IPS DF 19.7 (cell line): ENCODE measurements around the gene POU2F2.

Experiments used
- DNase-seq: peaks from one replicate; pipeline ENCODE4 v3.0.0-alpha.2; 2013; ENCODE audit warnings: low read depth, low spot score

Gene POU2F2

DNA sequence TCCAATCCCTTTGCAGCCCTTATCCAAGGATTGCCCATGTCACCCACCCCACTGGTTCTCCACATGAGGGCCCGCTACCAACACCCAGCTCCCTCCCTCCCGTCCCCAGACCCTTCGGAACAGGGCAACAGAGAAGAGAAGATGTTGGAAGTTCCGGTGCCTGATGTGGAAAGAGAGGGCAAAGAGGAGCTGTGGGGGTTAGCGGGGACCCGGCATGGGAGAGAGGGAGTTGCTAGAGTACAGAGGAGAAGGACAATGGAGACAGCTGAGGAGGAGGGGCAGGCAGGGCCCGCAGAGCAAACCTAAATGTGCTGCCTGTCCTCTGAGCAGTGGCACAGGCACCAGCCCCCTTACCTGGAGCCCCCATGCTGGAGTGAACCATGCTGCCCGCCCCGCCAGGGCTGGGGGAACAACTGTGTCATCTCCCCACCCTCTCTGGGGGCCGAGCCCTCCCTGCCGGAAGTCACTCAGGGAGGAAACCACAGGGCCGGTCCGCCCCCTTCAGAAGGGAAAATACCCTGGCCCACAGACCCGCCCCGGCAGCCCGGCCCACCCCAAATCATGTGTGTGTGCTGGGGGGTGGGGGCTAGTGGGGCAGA lies at the start of gene POU2F2:
POU2F2 (minus strand) TSS at position 417 of the 599 bp plus-strand sequence; CDS start at position 382, 35 bp downstream.
- DNase-seq: no peak

DNA sequence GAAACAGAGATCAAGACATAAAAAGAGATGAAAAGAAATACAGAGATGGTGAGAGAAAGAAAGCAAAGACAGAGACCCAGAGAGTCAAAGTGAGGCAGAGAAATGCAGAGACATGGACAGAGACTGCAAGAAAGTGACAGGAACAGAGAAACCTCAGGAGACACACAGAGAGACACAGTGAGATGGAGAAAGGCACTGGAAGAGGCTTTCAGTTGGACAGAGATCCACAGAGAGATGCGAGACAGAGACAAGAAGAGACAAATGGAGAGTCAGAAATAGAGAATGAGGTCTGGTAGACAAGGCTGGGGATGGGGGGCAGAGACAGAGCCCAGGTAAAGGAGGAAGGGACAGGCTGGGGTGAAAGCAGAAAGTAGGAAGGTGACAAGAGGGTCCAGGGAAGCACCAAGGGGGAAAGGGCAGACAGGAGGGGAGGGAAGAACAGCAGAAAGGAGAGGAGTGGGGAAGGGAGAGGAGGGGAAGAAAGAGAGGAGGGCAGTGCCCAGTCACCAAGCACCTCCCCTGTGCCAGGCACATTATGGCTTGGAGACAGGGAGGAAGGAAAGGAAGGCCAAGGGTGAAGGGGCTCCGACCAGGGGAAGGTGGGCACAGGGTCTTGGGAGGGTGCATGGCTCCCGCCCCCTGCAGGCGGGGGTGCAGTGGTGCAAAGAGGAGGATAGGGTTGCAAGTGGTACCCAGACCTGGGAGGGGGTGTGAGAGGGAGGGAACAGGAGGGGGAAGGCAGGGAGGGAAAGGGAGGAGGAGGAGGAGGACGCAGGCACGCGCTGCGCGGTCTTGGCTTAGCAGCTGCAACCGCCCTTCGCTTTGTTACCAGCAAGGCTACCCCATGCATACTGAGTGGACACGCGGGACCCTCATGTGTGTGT lies 46.8 kb upstream of the POU2F2 start:
- DNase-seq: no peak

DNA sequence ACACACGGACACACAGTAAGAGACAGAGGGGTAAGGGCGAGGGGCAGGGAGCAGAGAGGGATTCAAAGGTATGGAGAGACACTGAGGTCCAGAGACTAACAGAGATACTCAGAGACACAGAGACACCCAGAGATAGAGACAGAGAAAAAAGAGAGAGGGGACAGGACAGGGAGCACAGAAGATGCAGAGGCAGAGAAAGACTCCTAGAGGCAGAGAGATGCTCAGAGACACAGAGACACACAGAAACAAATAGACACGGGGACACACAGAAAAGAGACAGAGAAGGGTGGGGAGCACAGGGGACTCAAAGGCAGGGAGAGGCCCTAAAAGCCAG lies 45.4 kb upstream of the POU2F2 start:
- DNase-seq: no peak

DNA sequence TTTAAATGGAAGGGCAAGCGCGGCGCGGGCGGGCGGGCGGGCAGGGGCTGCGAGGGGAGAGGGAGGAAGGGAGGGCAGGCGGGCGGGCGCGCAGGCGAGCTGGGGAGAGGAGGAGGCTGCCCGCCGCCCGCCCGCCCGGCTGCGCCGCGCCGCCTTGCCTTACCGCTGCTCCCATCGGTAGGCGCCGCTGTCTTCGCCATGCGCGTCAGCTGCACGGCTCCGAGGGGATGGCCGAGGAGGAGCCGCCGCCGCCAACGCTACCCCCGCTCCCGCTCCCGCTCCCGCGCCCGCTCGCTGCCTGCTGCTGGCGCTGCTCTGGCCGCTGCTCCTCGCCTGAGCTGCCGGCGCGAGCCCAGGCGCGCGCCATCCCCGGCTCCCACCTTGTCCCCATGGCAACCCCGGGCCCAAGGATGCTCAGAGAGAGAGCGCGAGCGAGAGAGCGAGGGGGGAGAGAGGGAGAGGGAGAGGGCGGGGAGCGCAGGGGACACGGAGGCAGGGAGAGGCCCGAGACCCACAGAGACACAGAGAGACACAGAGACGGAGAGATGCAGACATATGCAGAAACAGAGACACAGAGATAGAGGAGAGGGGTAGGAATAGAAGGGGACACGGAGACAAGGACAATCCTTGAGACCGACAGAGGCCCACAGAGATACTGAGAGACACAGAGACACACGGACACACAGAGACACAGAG lies 44.9 kb upstream of the POU2F2 start:
- DNase-seq: no peak

DNA sequence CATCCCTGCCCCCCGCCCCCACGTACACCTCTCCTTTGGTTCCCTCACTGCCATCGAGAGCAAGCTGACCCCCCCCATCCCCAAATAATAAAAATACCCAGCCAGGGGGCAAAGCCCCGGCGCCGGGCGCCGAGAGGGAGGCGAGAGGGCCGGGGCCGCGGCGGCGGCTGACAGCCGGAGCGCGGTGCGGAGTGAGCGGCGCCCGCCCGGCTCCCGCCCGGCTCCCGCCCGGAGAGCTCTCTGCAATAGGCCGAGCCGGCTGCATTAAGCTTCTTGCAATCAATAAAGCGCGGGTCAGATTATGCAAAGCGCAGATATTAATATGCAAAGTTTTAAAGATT lies 44.4 kb upstream of the POU2F2 start:
- no peak for DNase-seq

DNA sequence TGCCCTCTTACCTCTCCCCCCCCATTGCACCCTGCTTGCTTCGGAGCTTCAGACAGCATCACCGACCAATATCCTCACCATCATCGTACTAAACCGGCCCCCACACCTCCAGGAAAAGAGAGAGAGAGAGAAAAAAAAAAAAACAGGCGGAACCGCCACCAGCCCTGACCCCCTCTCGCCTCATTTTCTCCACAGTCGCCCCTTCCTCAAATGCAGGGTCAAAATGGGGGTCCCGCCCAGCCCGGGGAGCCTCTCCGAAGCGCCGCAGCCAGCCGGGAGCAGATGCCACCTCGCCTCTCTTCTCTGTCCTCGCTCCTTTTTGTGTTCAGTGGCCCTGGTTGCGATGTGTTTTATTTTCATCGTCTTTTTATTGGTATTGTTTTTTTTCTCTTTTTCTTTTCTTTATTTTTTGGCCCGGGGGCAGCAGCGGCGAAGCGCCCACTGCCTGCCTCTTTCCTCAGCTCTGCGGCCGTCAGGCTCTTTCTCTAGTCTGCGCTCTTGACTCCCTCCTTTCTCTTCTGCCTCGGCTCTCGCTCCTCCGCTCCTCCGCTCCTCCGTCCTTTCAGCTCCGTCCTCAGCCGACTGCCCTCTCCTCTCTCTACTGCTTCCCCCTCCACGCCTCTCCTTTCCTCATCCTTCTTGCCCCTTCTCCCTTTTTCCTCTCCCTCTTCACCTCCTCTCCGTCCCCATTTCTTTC lies 43.9 kb upstream of the POU2F2 start:
- no peak for DNase-seq

DNA sequence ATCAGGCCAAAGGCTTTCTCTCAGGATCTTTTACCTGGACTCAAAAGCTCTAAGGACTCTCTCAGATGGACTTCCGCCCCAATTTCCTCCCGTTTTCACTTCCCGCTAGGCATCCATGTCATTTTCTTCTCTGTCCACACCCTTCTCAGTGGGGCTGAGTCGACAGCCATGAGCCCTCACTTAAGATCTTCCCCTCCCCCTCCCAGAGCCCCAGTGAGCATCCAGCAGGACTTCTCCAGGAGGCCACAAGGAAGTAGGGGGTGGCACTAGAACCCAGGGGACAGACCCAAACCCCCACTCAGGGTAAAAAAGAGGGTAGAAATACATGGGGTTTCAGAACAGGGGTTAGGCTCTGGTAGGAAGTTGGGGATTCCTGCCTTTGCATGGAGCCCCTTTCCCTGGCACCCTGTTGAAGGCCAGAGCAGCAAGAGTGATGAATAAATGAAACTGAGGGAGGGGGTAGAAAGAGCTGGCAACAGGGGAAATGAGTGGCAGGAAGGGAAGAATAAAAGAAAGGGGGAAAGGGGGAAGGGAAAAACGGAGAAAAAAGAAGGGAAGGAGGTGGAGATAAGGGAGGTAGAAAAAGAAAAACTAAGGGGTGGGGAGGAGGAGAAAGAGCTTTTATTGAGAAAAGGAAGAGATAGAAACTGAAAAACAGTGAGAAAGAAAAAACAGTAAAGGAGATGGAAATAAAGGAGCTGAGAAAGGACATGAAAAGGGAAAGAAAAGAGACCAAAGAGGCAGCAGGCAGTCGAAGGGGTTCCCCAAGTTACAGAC lies 42.9 kb upstream of the POU2F2 start:
- DNase-seq: no peak

DNA sequence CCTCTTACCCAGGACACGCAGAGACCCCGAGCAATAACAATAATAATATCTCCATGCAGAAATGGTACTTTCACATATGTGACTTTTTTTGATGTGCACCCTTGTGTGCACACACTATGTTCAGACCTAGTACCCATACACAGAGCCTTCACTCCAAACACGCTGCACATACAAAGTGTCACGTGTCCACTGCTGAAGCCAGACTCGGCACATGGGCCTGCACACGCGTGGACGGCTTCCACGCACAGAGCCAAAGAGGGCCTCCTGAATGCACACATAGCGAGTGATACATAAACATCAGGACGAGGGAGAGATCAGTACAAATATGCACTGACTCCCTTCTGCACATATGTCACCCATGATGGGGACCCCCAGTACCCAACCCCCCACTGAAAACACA lies 41.9 kb upstream of the POU2F2 start:
- no peak for DNase-seq

DNA sequence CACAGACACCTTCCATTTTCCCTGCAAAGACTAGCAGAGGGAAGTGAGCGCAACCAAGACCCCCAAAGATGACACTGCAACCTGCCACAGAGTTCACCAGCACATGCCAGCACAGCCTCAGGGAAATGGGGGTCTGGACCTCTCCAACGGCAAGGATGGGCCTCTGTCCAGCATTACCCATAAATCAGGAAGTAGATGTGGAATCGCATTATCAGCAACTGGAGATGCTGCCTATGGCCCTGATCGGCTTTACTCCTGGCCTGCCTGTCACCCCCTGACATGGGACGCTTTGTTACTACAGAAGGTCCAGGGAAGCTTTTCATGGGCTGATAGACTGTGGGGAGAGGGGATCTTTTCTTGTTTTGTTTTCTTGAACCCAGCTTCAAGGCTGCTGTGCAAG lies 41.4 kb upstream of the POU2F2 start:
- DNase-seq: no peak

DNA sequence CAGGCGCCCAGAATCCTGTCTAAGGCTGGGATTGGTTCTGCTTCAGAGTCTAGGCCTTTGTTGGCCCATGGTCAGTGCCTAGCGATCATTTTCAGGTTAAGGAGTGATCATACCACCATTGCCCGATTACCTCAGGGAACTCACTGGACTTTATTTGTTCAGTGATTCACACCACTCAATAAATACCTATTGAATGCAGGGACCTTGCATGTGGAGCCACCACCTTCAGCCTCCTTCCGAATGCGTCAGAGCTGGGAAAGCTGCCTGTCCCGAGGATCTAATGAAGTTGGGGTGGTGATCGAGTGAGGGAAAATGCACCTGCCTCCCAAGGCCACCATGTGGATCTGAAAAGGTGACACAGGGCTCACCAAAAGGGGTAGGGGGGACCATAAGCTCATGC lies 40.0 kb upstream of the POU2F2 start:
- no peak for DNase-seq

DNA sequence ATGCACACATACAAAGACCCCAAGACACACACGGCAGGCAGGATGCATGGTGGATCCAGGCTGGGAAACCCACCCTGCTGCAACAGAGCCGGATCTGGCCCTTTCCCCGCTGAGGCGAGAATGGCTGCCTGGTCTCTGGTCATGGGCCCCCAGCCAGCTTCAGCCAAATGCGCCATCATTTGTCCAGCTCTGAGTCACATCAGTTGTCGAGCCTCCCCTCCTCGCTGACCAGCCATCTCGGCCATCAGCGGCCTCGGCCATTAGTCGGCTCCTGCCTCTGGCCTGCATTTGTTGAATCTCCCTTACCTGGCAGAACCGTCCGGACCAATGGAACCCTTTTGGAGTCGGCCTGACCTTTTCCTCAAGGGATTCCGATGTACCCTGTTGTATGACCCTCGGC lies 38.5 kb upstream of the POU2F2 start:
- no peak for DNase-seq

DNA sequence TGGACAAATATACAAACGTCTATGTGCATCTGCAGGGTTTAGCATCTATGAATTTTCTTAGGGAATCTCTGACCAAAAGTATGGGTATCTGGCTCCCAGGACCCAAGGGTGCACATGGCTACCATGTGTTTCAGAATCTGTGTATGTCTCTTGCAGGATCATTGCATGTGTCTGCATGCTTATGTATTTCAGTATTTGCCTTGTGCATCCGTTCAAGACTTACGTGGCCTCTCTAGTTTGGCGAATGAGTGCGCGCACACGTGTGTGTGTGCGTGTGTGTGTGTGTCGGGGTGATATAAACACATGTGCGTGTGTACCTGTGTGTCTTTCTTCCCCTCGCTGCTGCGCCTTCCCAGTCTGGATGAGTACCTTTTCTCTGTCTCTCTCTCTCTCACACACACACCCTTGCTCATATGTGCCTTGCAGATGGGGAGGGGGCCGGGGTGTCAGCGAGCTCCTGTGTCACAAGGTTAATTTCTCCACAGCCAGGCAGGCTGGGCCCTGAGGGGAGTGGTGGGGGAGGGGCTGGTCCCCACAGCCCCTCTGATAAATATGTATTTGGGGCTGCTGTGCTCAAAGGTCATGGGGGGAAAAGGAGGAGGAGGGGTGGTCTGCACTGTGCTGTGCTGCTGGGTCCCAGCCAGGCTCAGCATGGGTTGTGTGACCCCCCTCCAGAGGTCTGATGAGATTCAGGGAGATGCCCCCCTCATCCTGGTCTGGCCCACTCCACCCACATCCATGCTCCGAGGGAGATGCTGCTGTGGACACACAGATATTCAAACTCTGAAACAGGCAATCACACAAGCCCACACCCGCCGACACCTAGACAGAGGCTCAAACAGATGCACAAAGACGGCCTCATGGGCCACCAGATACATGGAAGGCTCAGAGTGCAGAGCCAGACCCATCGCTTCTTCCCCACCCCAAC lies 37.5 kb upstream of the POU2F2 start:
- DNase-seq: no peak

DNA sequence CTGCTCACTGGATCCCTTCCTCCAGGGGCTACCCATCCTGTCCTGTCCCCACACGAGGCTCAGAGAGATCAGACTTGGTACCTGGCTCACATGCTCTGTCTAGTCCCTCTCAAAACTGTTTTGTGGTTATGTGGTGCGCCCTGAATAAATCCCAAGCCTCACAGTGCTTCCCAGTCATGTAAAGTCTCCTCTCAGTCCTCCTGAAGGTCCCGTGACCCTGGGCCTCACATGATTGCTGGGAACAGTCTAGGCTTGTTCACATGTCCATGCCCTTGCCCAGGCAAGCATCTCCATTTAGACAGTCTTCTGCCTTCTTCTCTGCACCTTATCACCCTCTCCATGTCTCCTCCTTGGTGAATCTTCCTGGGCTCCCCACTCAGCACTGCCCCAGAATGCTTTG lies 36.0 kb upstream of the POU2F2 start:
- no peak for DNase-seq

DNA sequence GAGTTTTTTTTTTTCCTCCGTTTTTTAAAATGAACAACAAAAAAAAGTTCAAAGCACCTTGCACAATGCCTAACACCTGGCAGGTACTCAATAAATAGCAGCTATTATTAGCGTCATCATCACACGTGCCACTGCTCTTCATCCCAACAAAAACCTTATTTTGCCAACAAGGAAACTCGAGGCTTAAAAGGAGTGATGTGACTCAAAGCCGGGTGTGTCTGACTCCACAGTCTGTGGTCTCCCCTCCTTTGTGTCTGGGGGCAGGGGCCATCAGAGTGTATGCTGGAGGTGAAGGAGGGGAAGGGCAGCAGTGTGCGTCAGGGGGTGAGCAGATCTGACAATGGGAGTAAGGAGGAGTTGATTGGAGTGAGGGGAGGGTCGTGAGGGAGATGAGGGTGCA lies 34.1 kb upstream of the POU2F2 start:
- DNase-seq: no peak

DNA sequence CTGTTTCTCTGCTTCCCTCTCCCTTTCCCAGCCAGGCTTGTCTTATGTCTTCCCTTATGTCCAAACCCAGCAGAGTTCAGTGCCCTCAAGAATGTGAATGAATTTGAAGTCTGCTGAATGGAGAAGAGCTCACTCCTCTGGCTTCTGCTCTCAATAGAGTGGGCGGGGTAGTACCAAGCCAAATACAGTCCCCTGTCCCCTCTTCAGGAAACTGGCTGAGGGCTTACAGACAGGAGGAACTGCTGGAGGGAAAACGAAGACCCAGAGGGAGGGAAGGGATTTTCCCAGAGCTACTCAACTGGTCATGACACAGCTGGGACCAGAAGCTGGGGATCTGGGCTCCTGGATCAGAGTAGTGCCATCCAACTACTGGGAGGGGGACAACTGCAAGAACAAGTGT lies 32.9 kb upstream of the POU2F2 start:
- DNase-seq: no peak

DNA sequence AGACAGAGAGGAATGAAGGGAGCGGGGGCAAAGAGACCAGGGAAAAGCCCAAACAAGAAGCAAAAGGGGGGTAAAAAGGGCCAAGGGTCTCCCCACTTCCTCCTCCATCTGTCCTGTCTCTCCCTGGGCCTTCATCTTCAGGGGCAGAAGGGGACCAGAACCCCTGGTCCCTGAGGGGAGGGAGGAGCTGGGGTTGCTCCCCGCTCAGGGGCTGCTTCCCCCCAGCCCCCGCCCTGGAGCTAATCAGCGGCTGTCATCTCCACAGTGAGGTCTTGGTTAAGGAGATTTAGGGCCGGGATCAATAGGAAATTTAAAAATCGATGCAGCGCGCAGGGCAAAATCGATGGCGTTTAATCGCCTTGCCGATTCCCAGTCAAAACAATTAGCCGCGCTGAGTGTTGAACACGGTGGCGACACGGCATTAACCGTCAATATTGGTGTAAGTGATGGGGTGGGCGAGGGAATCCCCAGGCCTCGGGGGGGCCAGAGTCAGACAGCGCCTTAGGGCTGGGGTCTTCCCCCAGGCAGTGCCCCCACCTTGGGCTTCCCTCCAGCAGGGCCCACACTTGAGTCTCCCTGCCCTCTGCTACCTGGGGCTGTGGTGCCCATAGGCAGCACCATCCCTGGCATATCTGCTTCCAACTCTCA lies 29.5 kb upstream of the POU2F2 start:
- DNase-seq: no peak

DNA sequence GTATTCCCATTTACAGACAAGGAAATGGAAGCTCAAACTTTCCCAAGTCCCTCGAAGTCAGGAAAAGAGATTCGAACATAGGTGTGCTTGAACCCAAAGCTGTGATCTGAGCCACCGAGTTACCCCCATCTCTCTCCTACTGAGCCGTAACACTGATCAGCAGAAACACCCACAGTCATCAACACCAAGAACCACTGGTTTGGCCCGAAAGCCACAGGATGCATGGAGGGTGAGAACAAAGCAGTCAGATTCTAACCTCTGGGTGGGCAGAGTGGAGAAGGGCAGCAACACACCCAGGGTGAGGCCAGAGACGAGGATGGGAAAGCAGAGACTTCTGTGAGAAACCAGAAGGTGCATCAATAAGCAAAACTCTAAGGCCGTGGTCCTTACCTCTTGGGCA lies 27.7 kb upstream of the POU2F2 start:
- no peak for DNase-seq

DNA sequence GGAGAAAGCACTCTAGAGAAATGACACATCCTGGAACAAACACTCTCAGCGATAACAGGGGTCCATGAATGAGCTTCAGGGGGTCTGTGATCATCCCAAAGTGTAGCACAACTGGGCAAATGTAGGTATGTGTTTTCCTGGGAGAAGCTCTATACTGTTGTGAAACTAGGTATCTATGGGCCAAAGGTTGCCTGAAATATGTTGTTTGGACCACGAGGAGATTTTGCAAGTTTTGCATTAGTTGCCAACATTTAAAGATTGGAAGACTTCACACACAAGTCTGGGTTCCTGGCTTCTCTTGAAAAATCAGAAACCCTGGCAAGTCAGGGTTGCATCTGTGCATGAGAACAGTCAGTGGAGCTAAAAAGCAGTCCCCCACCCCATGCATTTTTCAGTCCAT lies 26.7 kb upstream of the POU2F2 start:
- no peak for DNase-seq

DNA sequence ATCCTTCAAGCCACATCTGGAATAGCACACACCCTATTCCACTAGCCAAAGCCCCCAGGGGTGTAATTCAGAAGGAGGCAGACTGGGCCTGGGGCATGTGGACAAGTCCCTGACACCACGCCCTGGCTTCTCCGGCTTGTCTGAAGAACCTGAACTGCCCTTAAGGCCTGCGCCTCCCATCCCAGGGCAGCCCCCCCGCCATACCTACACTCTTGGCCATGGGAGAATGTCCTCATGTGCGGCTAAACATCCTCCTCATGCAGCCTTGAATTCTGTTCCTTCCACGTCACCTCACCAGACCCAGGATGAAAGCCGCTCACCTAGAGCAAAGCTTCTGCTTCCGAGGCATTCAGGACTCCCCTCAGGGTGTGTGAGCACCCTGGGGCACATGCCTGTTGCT lies 24.3 kb upstream of the POU2F2 start:
- no peak for DNase-seq

DNA sequence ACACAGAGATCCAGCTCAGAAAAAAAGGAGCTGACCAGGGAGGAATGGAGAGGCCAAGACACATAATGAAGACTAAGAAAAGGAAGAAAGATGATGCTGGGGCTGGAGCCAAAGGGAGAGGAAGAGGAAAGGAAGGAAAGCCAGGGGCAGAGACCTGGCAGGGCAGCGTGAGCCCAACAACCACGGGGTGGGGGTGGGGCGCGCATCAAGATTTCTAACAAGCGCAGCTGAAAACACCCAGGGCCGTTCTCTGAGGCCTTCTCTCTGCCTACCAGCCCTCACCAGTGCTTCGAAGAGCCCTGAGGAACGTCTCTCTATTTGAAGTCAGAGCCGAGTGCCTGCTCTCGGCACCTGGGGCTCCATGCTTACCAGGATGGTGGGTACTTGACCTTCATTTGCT lies 23.6 kb upstream of the POU2F2 start:
- no peak for DNase-seq
